Measurements from ENCODE around the gene AVEN.

- TF ChIP-seq, protein P1, sequence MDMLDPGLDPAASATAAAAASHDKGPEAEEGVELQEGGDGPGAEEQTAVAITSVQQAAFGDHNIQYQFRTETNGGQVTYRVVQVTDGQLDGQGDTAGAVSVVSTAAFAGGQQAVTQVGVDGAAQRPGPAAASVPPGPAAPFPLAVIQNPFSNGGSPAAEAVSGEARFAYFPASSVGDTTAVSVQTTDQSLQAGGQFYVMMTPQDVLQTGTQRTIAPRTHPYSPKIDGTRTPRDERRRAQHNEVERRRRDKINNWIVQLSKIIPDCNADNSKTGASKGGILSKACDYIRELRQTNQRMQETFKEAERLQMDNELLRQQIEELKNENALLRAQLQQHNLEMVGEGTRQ (IDR thresholded peaks at IDR 0.05; ENCODE audit: low read depth, low read length) = no peak
- TF ChIP-seq MXI1 (IDR thresholded peaks at IDR 0.05; ENCODE audit: borderline replicate concordance, low read depth, low read length) = no peak
- TF ChIP-seq CTCF (conservative IDR thresholded peaks at IDR 0.05; ENCODE audit: low read depth, low read length) = no peak
- no peak for TF ChIP-seq RCOR1 (IDR thresholded peaks at IDR 0.05; ENCODE audit: insufficient replicate concordance, low read length)
These were observed 167.0 kb downstream of the AVEN start for GRCh38 chr15:33871980-33872379.

Measured in IMR-90 (cell line).